Measurements from ENCODE around the gene SGCD.

Gene SGCD

DNA sequence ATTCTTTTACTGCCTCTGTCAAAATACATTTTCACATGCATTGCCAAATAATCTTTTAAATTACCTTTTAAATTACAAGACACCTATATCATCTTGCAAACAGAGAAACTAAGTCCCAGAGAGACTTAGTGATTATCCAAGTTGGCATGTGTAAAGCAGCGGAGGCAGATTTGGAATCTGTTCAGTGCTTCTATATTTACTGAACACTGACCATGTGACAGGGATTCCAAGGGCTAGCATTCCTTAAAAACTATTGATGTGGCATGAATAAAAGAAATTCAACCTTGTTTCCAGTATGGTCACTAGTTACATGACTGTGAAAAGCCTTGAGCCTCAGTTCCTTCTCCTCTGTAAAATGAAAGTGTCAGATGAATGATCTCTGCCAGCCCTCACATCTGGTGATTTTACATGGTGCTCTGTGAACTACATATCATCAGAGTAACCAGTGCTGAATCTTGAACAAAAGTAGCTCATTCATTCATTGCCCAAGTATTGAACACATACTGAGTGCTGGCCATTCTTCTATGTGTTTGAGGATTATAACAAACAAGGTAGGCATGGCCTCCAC, 451.3 kb downstream of the SGCD start:
- no peak for DNase-seq (ENCODE audit: low read depth, low spot score)

DNA sequence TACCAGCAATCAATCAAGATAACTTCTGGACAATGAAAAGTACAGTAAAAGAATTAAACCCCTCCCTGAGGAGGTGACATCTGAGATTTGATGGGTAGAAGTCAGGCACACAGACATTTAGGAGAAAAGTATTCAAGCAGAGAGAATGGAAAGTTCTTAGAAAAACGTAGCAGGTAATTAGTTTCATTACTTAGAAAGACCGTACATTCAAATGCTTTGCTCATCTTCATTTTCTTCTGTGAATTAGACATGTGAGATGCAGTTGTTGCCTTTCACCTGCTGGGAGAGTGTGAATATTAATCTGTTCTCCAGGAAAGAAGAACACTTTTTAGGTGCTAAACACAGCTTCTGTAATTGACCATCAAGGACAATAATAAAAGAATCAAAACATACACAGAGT, 451.8 kb downstream of the SGCD start:
- DNase-seq (ENCODE audit: low read depth, low spot score), result no peak

DNA sequence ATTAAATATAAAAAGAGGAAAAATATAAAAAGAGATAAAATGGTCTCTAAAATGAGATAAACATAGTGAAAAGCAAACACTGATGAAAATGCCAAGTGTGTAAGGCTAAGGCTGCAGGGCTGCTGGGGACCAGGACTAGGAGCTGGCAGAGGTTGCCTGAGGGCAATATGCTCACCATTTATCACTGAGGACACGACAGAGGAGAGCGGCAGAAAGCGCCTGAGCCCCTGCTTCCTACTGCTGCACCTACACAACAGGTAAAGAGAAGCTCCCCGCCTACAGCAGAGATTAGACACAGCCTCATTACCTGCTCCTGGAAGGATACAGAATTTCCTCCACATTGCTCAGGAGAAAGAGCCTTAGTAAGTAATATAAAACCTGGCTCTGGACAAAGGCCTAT, 452.5 kb downstream of the SGCD start:
- DNase-seq (ENCODE audit: low read depth, low spot score), result no peak

DNA sequence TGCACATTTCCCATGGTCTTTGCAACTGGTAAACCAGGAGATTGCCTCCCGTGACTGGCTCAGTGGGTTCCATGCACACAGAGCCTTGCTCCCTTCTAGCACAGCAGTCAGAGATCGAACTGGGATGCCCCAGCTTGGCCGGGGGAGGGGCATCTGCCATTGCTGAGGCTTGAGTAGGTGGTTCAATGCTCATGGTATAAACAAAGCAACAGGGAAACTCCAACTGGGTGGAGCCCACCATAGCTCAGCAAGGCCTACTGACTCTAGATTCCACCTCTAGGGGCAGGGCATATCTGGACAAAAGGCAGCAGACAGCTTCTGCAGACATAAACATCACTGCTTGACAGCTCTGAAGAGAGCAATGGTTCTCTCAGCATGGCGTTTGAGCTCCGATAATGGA, 456.1 kb downstream of the SGCD start:
- DNase-seq (ENCODE audit: low read depth, low spot score), result no peak

DNA sequence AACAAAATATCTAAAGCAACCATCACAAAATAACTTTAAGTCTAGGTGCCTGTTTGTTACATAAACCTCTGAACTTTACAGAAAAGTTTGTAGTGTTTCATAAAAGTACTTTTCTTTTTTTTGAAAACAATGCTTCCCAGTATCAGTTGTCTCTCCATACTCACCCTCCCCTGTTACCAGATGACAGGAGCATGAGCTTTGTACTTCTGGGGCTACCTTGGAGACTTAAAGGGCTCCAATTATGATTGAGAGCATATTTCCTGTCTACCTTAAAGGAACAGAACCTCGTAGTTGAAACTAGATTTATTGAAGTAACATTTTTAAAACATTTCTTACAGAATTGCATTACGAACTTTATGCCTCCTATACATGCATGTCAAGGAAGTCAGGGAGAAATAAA, 467.7 kb downstream of the SGCD start:
- no peak for DNase-seq (ENCODE audit: low read depth, low spot score)

DNA sequence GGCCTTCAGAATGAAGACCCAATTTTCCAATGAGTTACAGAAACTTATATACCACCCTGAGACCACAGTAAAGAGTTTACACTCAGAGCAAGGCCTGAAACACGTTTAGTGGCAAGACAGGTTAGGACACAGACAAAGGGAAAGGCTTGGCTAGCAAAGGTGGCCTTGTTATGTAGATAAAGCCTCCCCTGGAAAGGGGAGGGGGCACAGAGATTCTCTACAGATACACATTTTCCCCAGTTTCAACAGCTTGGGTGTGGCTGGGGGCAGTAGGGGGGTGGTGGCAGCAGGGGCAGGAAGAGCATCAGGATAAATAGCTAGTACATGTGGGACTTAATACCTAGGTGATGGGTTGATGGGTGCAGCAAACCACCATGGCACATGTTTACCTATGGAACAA, 471.2 kb downstream of the SGCD start:
- DNase-seq (ENCODE audit: low read depth, low spot score), result no peak

DNA sequence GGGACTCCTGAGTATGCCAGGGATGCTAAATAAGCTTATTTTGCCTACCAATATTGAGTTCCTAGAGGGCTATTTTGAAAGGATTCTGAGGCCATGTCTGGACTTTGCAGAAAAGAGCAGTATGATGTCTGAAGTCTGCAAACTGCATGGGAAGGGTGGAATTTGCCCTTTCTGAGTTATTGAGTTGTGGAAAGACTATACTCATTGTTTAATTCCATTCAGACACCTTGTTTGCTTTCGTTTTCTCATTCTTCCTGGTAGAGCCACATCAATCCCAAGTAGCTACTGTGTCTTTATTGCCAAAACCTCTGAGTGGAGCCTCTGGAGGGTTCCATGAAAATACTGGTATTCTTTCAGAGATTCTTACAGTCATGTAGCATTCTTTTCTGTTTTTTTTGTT, 472.2 kb downstream of the SGCD start:
- DNase-seq (ENCODE audit: low read depth, low spot score), result no peak

DNA sequence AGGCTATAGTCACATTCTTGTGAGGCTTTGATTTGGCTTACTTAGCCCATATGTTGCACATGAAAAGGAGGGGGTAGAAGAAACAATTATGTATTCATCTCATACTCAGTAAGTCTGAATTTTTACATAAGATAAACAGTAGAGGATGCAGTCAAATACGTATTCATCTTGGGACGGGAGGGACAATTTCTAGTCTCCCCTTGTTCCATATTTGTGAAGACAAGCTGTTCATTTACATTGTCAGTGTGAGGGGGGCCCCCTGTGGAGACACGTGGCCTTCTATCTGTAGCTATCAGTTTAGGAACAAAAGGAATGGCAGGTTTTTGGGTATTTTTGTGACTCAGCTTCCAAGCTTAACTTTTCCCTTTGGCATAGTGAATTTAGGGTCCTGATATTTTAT, 474.0 kb downstream of the SGCD start:
- DNase-seq (ENCODE audit: low read depth, low spot score), result no peak

DNA sequence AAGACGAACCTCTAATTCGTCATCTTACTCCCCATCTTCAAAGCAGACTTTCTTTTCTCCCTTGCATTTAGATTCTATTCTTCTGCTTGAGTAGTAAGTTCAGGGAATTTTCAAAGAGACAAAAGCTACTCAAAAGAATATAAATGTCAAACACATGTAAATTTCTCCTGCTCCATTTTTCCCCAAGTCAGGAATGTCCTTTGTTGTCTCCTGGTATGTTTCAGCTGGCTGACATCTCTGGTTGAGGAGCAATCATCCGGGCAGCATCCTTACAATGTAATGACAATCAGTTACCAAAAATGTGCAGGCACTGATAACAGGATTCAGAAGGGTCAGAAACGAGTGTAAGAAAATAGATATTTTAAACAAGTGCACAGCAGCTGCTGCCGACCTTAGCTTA, 475.5 kb downstream of the SGCD start:
- no peak for DNase-seq (ENCODE audit: low read depth, low spot score)

DNA sequence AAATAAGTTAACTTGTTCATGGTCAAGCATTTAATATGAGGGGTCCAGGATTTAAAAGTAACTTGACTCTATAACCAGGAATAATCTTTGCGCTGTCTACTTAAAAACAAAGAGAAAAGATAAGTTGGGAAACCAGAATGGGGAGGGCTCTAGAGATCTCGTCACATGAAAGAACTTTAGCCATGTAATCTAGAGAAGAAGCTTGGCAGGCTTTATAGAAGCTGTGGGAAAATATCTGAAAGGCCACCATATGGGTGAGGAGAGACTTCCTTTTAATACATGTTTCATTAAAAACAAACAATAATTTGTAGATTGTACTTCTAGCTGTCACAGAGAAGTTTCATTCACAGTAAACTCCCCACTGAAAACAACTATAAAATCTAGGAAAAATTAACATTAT, 476.4 kb downstream of the SGCD start:
- DNase-seq (ENCODE audit: low read depth, low spot score), result no peak

DNA sequence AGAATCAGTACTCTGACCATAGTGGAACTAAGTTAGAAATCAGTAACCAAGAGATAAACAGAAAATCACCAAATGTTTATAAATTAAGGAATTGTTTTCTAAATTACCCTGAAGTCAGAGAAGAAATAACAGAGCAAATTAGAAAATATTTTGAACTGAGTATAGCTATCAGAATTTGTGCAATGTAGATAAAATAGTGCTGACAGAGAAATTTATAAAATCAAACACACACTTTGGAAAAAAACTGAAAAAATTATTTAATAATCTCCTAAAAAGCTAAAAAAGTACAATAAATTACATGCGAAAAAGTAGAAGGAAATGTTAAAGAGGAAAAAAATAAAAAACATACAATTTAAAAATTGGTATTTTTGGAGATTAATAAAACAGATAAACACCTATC, 486.0 kb downstream of the SGCD start:
- no peak for DNase-seq (ENCODE audit: low read depth, low spot score)

DNA sequence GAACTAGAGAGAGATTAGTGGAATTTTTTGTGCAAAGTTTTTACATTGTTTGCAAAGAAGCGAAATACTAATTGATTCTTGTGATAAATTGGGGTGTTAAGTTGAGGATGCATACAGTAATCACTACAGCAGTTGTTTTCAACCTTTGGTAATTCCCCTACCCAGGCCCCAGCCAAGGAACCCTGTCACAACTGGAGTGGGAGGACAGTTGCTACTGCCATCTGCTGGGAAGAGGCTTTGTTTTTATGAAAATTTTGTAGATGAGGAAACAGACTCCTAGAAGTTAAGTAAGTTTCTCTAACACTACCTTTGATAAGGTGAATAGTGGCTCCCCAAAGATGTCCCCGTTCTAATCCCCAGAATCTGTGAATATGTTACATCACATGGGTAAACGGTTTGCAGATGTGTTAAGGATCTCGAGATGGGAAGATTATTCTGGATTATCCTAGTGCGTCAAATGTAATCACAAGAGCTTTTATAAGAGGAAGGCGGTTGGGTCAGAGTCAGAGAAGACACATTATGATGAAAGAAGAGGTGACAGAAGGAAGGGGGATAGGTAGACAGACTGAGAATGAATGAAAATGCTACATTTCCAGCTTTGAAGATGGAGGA, 489.1 kb downstream of the SGCD start:
- peak; percentile 36 for DNase-seq (ENCODE audit: low read depth, low spot score)
